Fibroblast of mammary gland (primary cell): ENCODE results near the gene PLCD1.
A peak's percentile ranks its signal among the peaks of the same experiment; 100 is the strongest.

Source experiments
- DNase-seq: peaks from one replicate; pipeline ENCODE4 v3.0.0-alpha.2; 2010; ENCODE audit warnings: low read depth
- H3K4me3 ChIP-seq: 2 replicates; pipeline ENCODE4 v1.5.1; 2011; ENCODE audit warnings: low read depth, mild to moderate bottlenecking, low read length, moderate library complexity; ENCODE audit not compliant: control insufficient read depth
- CTCF ChIP-seq: conservative IDR thresholded peaks from 2 replicates; pipeline ENCODE4 v1.5.1; 2011; ENCODE audit warnings: low read depth, low read length, inconsistent platforms; ENCODE audit not compliant: control insufficient read depth, insufficient read depth

PLCD1 gene

DNA sequence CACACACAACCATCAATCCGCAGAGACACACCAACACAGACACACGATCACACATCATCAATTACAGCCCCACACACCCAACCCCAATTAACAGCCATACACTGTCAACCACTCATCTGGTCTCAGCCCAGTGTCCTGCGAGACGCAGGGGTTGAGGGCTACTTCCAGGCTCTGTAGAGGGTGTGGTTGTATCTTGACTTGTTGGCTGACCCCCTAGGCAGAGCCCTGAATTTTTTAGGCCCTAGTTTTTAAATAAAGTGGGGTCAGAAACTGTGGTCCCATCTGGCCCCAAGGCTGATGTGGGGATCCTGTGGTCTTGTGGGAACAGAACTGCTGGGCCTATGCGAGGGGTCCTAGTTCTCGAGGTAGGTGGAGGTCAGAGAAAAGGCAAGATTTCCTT, 29.6 kb downstream of the PLCD1 start:
- DNase-seq: no peak
- TF ChIP-seq CTCF: no peak
- no peak overlapping the region for H3K4me3 ChIP-seq

- no peak for DNase-seq
- no peak for TF ChIP-seq CTCF
- H3K4me3 ChIP-seq: no peak overlapping the region
Measured at GRCh38 chr3:37997791-37998370, 31.6 kb downstream of the PLCD1 start.

- no peak for DNase-seq
- TF ChIP-seq CTCF: no peak
- no peak overlapping the region for H3K4me3 ChIP-seq
Measured at GRCh38 chr3:37997342-37997741, 32.1 kb downstream of the PLCD1 start.

- no peak overlapping the region for H3K4me3 ChIP-seq
- peak; percentile 98 for TF ChIP-seq CTCF
Measured at GRCh38 chr3:37996785-37997301, 32.6 kb downstream of the PLCD1 start.

DNA sequence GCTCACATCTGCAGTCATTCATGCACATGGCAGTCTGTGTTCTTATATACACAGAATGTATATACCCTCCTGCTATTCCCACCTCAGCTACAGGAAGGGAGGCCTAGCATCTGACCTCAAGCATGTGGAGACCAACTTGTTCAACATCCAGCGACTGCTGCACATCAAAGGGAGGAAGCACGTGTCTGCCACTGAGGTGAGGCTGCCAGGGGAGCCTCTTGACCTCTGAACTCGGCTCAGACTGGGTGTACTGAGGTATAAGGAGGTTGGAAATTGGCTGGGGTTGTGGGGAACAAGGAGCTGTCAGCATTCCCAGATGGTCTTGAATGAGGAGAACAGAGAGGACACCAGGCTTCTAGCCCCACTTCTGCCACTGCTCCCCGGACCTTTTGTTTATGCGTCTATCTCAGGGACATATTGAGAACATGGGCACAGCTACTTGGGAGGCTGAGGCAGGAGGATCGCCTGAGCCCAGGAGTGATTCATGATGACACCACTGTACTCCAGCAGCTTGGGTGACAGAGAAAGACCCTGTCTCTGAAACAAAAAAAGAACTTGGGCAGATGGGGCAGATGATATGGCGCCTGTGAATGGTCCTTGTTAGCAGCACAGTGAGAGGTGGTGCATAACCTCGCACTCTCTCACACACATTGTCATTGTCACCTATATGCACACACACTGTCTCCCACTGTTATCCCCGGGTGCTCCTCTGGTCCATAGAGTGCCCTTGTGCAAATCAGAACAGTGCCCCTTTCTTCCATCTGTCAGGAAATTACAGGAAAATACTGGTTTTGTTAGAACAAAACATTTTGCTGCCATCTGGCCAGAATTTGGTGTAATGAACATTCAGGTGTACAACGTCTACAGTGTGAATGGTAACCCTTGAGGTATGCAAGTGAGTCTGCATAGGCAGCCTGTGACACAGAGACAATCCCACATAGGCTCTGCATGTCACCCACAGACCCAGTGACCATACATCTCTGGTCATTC, 33.5 kb downstream of the PLCD1 start:
- no peak for TF ChIP-seq CTCF
- H3K4me3 ChIP-seq: no peak overlapping the region
- no peak for DNase-seq

More at GRCh38 chr3:37996785-37997301, 32.6 kb downstream of the PLCD1 start:
- DNase-seq: peak; percentile 81

GRCh38 chr3:37994639-37994972, 34.8 kb downstream of the PLCD1 start:
- H3K4me3 ChIP-seq: peak overlapping the region; percentile 67
- DNase-seq: no peak
- no peak for TF ChIP-seq CTCF
